ENCODE measurements around the gene BSN. TPM values are rescaled to one million over a fixed set of nuclear protein-coding genes. Genes with fewer than 3 reads are reported as not detected.

The BSN gene
- total and polyA plus RNA-seq, 2 donors (not counting 3 experiments of a cell fraction or from before 2014, with no cell fraction given) = 0.04 to 0.27 TPM

- intact Hi-C loops (cut with micrococcal nuclease) = loop anchor here (5.0 kb wide), 1 partner anchor 98 kb away; the partner anchor contains the start of gene INKA1
Measured at GRCh38 chr3:49704629-49705028, 150.4 kb downstream of the BSN start.

More at GRCh38 chr3:49704629-49705028, 150.4 kb downstream of the BSN start:
- Histone ChIP-seq H3K9ac (replicated peaks; ENCODE audit: extremely low read depth, insufficient read depth, low read length) (no peak overlapping the region), H3K36me3 (ENCODE audit: control insufficient read depth in 2 of 2, extremely low read depth in 1 of 2, insufficient read depth in 2 of 2, low read length in 2 of 2) (peaks cover 0 to 19% of the 10 kb centered on the region in 2 experiments), H3K4me3 (replicated peaks in 1 of 3; ENCODE audit: insufficient read depth in 1 of 3, low read depth in 1 of 3, low read length in 3 of 3) (no peak overlapping the region), H3K79me2 (ENCODE audit: control insufficient read depth, insufficient read depth, low read length) (no peaks in the 10 kb centered on the region), H3K4me2 (ENCODE audit: insufficient read depth, low read length) (no peak overlapping the region), H3K9me1 (replicated peaks; ENCODE audit: control insufficient read depth, extremely low read depth, insufficient read depth, low read length) (no peaks in the 10 kb centered on the region), H4K20me1 (replicated peaks; ENCODE audit: control insufficient read depth, extremely low read depth, insufficient read depth, low read length) (no peaks in the 10 kb centered on the region), H3K9me3 (replicated peaks; ENCODE audit: control insufficient read depth, insufficient read depth, low read length) (no peaks in the 10 kb centered on the region), H3K27ac (ENCODE audit: insufficient read depth, low read depth, low read length) (no peak overlapping the region), H2AFZ (ENCODE audit: low read depth, low read length) (no peak overlapping the region), H3K27me3 (ENCODE audit: control insufficient read depth in 2 of 2, insufficient read depth in 2 of 2, low read length in 2 of 2) (no peaks in the 10 kb centered on the region), H3K4me1 (ENCODE audit: control insufficient read depth, extremely low read depth, insufficient read depth, low read length) (peaks cover 5% of the 10 kb centered on the region)
- no peak for DNase-seq (ENCODE audit: low read depth, low spot score)
- BruUV-seq (replicated peaks) = no TSS peak
- ChIA-PET CTCF (interaction anchor here (2.0 to 3.8 kb wide), 2 partner anchors 14 to 134 kb away, joined by 8 to 27 read pairs; no protein-coding TSS in a partner anchor), POLR2A (no interaction called here)
- no peak for FAIRE-seq
- dilution Hi-C loops (cut with MboI; ENCODE audit: extremely low pct_ligation_motif_present, low sequenced_read_pairs) = no loop called here
- TF ChIP-seq CTCF (IDR thresholded peaks at IDR 0.05; ENCODE audit: extremely low read depth in 1 of 2, insufficient read depth in 1 of 2, low read depth in 1 of 2, low read length in 2 of 2) (no peak), GATA2 (IDR thresholded peaks at IDR 0.05; ENCODE audit: insufficient read depth, insufficient read length, low read depth, low read length) (no peak), EZH2 (IDR thresholded peaks at IDR 0.05; ENCODE audit: borderline replicate concordance, low read depth, low read length, severe bottlenecking) (no peak), MYC (IDR thresholded peaks at IDR 0.05; ENCODE audit: low read depth, low read length) (no peak), POLR2A (IDR thresholded peaks at IDR 0.05; ENCODE audit: low read depth, low read length) (no peak), JUN (IDR thresholded peaks at IDR 0.05; ENCODE audit: borderline replicate concordance, insufficient read depth, insufficient read length, low read depth) (no peak), MAX (IDR thresholded peaks at IDR 0.05; ENCODE audit: insufficient read depth, insufficient read length) (no peak), FOS (IDR thresholded peaks at IDR 0.05; ENCODE audit: borderline replicate concordance, insufficient read depth, low read length) (no peak), POLR2AphosphoS5 (IDR thresholded peaks at IDR 0.05; ENCODE audit: insufficient read depth, low read depth, low read length) (no peak)

Data from endothelial cell of umbilical vein (primary cell).